PC-3 (cell line): ENCODE measurements around the gene FDXACB1.

ENCODE experiments used
- EZH2 ChIP-seq: fragments of 300-600 bp; sonication (generic); IDR thresholded peaks from one replicate; pipeline ENCODE4 v1.6.1; 2017; ENCODE audit warnings: antibody characterized with exemption, mild to moderate bottlenecking, low read length; ENCODE audit not compliant: unreplicated experiment
- EZH2phosphoT487 ChIP-seq: fragments of 300-600 bp; sonication (generic); IDR thresholded peaks from 2 replicates; pipeline ENCODE4 v1.6.1; 2018; ENCODE audit warnings: mild to moderate bottlenecking, antibody characterized with exemption, low read length, borderline replicate concordance
- TF ChIP-seq, protein P1 (sequence below): fragments of 300-600 bp; sonication (generic); conservative IDR thresholded peaks from 2 replicates; pipeline ENCODE4 v1.5.1; 2017; ENCODE audit warnings: antibody characterized with exemption, low read depth, mild to moderate bottlenecking, low read length

DNA sequence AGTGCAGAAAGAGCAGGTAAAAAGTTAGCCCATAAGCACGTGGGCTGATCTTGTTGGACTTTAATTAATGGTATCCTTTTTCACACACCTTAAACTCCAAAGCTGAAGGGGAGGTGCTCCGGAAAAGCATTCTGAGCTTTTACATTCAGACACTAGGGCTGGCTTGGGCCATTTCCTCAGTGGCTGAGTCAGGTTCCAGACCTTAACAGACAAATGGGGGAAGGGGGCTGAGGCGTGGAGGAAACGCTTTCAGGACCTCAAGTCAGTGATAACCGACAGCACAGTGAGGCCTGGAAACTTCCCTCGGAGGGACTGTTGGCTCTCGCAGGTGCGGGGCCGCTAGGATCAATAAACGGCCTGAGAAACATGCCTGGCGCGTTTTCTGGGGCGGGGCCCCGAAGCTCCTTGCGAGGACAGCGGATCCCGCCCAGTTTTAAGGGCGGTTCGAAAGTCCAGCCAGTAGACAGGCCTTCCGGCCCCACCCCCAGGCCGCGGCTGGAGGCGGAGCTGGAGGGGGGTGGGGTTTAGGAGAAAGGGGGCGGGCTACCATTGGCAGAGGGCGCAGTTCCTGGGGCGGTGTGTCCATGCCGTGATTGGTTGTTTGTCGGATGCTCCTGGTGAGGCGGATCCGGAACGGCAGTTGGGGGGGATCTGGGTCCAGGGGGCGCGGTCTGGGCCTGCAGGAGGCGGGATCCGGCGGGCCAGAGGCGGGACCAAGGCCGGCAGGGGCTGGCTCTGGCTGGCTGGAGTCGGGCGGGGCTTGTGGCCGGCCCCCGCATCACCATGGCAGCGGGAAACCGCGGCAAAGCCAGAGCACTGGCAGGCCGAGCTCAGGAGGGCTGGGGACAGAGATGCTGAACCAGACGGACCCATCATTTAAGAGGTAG lies 47.8 kb upstream of the FDXACB1 start:
- no peak for TF ChIP-seq EZH2
- TF ChIP-seq, protein P1, sequence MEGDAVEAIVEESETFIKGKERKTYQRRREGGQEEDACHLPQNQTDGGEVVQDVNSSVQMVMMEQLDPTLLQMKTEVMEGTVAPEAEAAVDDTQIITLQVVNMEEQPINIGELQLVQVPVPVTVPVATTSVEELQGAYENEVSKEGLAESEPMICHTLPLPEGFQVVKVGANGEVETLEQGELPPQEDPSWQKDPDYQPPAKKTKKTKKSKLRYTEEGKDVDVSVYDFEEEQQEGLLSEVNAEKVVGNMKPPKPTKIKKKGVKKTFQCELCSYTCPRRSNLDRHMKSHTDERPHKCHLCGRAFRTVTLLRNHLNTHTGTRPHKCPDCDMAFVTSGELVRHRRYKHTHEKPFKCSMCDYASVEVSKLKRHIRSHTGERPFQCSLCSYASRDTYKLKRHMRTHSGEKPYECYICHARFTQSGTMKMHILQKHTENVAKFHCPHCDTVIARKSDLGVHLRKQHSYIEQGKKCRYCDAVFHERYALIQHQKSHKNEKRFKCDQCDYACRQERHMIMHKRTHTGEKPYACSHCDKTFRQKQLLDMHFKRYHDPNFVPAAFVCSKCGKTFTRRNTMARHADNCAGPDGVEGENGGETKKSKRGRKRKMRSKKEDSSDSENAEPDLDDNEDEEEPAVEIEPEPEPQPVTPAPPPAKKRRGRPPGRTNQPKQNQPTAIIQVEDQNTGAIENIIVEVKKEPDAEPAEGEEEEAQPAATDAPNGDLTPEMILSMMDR, result no peak
- no peak for TF ChIP-seq EZH2phosphoT487
